SK-N-SH treated with all-trans-retinoic acid at 6 μM for 48 hours (cell line): ENCODE data around the gene TWNK.

Experiments
- ATAC-seq: fragments of 200-7000 bp; cut with Tn5 transposase; 3 replicates; pipeline ENCODE4 v1.9.1; 2020; ENCODE audit warnings: mild to moderate bottlenecking, moderate library complexity
- ARNTL ChIP-seq: fragments of 450-650 bp; formaldehyde crosslinking; IDR thresholded peaks from 2 replicates; pipeline ENCODE4 v1.5.0; 2020; ENCODE audit warnings: low read depth, mild to moderate bottlenecking, moderate library complexity, borderline replicate concordance
- BACH2 ChIP-seq: fragments of 250-450 bp; sonication (Bioruptor Pico); IDR thresholded peaks from 2 replicates; pipeline ENCODE4 v1.9.0; 2021; ENCODE audit warnings: mild to moderate bottlenecking, borderline replicate concordance
- CSDC2 ChIP-seq: fragments of 250-450 bp; sonication (Bioruptor Pico); IDR thresholded peaks from 2 replicates; pipeline ENCODE4 v1.5.0; 2020; ENCODE audit warnings: mild to moderate bottlenecking, moderate library complexity
- ESRRG ChIP-seq: fragments of 250-450 bp; sonication (Bioruptor Pico); IDR thresholded peaks from 2 replicates; pipeline ENCODE4 v1.6.1; 2021; ENCODE audit warnings: mild to moderate bottlenecking
- GLIS3 ChIP-seq: fragments of 250-450 bp; sonication (Bioruptor Pico); IDR thresholded peaks from 2 replicates; pipeline ENCODE4 v1.5.0; 2020; ENCODE audit warnings: mild to moderate bottlenecking, moderate library complexity
- ISL1 ChIP-seq: fragments of 250-450 bp; sonication (Bioruptor Pico); IDR thresholded peaks from 2 replicates; pipeline ENCODE4 v2.1.2; 2022; ENCODE audit warnings: mild to moderate bottlenecking, moderate library complexity
- OSR1 ChIP-seq: fragments of 250-450 bp; sonication (Bioruptor Pico); IDR thresholded peaks from 2 replicates; pipeline ENCODE4 v1.8.0; 2022; ENCODE audit warnings: moderate library complexity, mild to moderate bottlenecking, inconsistent platforms
- RARB ChIP-seq: fragments of 250-450 bp; sonication (Bioruptor Pico); IDR thresholded peaks from 2 replicates; pipeline ENCODE4 v1.8.0; 2021; ENCODE audit warnings: mild to moderate bottlenecking, moderate library complexity
- SNAI2 ChIP-seq: fragments of 250-450 bp; sonication (Bioruptor Pico); IDR thresholded peaks from 2 replicates; pipeline ENCODE4 v1.5.0; 2020; ENCODE audit warnings: mild to moderate bottlenecking, moderate library complexity
- TCF4 ChIP-seq: fragments of 250-450 bp; sonication (Bioruptor Pico); IDR thresholded peaks from 2 replicates; pipeline ENCODE4 v1.8.0; 2021; ENCODE audit warnings: mild to moderate bottlenecking, moderate library complexity, borderline replicate concordance
- ZC3H10 ChIP-seq: fragments of 250-450 bp; sonication (Bioruptor Pico); IDR thresholded peaks from 2 replicates; pipeline ENCODE4 v1.5.1; 2021; ENCODE audit warnings: mild to moderate bottlenecking, moderate library complexity
- ZFP3 ChIP-seq: fragments of 250-450 bp; sonication (Bioruptor Pico); IDR thresholded peaks from 2 replicates; pipeline ENCODE4 v1.5.0; 2020; ENCODE audit warnings: mild to moderate bottlenecking, moderate library complexity
- ZFP30 ChIP-seq: fragments of 450-650 bp; formaldehyde crosslinking; IDR thresholded peaks from 2 replicates; pipeline ENCODE4 v1.5.0; 2022; ENCODE audit warnings: mild to moderate bottlenecking, moderate library complexity
- ZNF70 ChIP-seq: fragments of 450-650 bp; formaldehyde crosslinking; IDR thresholded peaks from 2 replicates; pipeline ENCODE4 v1.5.0; 2020; ENCODE audit warnings: mild to moderate bottlenecking, moderate library complexity
- TF ChIP-seq, protein P1 (sequence below): fragments of 250-450 bp; sonication (Bioruptor Pico); IDR thresholded peaks from 2 replicates; pipeline ENCODE4 v1.5.1; 2021; ENCODE audit warnings: mild to moderate bottlenecking, moderate library complexity
- TF ChIP-seq, protein P2 (sequence below): fragments of 250-450 bp; sonication (Bioruptor Pico); IDR thresholded peaks from 2 replicates; pipeline ENCODE4 v1.8.0; 2020; ENCODE audit warnings: mild to moderate bottlenecking, moderate library complexity, borderline replicate concordance
- TF ChIP-seq, protein P3 (sequence below): fragments of 250-450 bp; sonication (Bioruptor Pico); IDR thresholded peaks from 2 replicates; pipeline ENCODE4 v1.5.0; 2020; ENCODE audit warnings: mild to moderate bottlenecking, moderate library complexity
- TF ChIP-seq, protein P4 (sequence below): fragments of 250-450 bp; sonication (Bioruptor Pico); IDR thresholded peaks from 2 replicates; pipeline ENCODE4 v1.5.1; 2020; ENCODE audit warnings: low read depth, mild to moderate bottlenecking, moderate library complexity
- TF ChIP-seq, protein P5 (sequence below): fragments of 250-450 bp; sonication (Bioruptor Pico); IDR thresholded peaks from 2 replicates; pipeline ENCODE4 v1.8.0; 2021; ENCODE audit warnings: low read depth, mild to moderate bottlenecking, moderate library complexity, borderline replicate concordance

TWNK gene

DNA sequence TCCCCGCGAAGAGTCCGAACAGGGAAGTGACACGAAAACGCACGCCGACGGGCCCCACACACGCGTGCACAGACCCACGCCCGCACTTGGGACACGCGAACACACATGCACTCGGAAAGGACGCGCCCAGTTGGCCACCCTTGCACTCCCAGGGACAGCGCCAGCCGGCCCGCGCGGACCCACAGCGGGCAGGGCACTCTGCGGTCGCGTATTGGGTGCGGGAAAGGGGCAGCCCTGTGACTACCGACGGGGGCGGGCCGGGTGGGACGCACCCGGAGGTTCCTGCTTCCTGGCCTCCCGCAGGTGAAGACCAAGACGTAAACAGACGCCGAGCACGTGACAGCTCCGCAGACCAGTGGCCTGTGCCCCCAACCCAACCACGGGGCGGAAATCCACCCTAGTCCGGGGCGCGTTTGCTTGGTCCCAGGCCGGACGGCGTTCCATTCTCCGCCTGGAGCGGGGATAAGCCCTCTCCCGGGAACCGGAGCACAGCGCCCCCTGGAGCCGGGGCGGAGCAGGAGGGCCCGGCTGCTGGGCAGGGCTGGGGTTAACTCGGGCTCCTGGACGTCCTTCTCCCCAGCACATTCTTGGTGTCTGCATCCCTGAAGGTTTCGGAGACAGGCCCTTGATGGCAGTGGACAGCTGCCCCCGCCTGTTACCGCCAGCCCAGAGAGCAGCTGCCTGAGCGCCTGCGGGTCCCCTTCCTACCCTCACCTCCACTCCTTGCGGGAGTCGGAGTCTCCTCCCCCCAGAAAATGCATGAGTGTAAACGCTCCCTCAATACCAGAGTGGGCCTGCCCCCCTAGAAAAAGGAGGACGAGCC is 10.2 kb downstream of the TWNK start:
- TF ChIP-seq ARNTL (CRISPR knock-in tag) (no peak), ZFP3 (CRISPR knock-in tag) (peak; percentile 94), ZFP30 (CRISPR knock-in tag) (no peak), ISL1 (CRISPR knock-in tag) (no peak)
- TF ChIP-seq, protein P1, sequence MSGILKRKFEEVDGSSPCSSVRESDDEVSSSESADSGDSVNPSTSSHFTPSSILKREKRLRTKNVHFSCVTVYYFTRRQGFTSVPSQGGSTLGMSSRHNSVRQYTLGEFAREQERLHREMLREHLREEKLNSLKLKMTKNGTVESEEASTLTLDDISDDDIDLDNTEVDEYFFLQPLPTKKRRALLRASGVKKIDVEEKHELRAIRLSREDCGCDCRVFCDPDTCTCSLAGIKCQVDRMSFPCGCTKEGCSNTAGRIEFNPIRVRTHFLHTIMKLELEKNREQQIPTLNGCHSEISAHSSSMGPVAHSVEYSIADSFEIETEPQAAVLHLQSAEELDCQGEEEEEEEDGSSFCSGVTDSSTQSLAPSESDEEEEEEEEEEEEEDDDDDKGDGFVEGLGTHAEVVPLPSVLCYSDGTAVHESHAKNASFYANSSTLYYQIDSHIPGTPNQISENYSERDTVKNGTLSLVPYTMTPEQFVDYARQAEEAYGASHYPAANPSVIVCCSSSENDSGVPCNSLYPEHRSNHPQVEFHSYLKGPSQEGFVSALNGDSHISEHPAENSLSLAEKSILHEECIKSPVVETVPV (CRISPR knock-in tag): no peak
- TF ChIP-seq, all 23 proteins: peak for 1
- peak; percentile 71 for ATAC-seq

DNA sequence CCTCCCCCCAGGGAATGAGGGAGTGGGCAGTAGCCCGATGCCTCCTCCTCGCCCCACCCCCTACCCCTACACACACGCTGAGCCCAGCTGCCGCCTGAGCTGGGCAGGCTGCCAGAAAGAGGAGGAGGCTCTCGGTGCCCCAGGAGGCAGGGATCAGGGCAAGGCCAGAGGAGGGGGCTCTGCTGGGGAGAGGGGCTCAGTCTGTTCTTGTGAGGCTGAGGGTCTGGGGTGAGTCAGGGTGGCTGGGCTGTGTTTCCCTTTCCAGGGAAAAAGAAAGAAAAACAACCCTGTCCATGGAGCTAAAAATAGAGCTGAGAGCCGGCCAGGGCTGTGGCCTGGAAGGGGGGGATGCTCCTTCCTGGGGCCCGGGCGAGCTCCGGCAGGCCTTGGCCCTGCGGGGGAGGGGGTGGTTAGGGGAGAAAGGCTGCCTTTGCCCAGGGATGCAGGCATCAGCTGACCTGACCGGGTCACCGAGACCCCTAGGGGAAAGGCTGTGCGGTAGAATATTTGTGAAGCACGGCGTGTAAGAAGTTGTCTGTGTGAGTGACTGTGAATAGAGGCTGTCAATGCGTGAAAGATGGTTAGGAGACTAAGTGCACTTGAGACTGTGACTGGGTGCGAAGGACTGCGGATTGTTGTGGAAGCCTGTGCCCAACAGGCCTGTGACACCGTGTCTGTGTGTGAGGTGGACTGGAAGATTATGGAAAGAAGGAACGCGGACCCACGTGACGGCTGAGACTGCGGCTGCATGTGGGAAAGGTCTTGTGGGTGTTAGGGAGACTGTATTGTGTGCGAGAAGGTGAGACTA is 11.0 kb downstream of the TWNK start:
- ATAC-seq: peak; percentile 55

DNA sequence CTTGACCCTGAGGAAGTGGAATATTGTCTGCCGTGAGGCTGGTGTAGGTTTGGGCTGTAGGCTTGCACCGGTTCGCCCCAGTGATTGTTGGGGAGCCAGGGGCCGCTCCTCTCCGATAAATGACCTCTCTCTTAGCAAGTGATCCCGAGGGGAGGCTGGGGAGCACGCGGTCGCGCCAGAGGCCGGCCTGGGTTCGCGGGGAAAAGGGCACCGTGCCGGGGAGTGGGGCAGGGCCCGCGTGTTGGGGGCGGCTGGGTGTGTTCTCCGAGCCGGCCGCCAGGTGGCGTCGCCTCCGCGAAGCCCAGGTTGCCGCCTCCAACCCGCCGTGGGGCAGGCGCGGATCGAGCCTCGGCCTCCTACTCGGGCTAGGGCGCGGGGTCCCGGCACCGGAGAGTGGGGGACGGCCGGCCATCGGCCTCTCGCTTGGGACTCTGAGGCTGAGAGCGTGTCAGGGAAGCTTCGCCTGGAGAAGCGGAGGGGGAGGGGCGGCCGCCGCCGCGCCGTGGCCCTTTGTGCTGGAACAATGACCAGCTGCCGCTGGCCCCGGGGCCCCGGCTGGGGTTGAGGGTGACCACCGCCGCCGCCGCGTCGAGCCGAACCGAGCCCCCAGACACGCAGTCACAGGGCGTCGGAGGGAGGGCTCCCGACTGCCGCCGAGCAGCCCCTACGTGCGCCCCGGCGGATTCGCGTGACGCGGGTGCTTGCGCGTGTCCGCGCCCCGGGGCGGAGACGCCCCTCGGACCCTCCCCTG is 11.8 kb downstream of the TWNK start:
- peak; percentile 57 for ATAC-seq
- 0 out of 2 replicates have a peak, but pooled peaks have one; percentile 35 for TF ChIP-seq GLIS3
- TF ChIP-seq RARB (CRISPR knock-in tag): no peak
- TF ChIP-seq ZFP30 (CRISPR knock-in tag): peak; percentile 27; the same call in 1 of the 2 replicates

More for the DNA sequence above, 11.0 kb downstream of the TWNK start:
- TF ChIP-seq, protein P2, sequence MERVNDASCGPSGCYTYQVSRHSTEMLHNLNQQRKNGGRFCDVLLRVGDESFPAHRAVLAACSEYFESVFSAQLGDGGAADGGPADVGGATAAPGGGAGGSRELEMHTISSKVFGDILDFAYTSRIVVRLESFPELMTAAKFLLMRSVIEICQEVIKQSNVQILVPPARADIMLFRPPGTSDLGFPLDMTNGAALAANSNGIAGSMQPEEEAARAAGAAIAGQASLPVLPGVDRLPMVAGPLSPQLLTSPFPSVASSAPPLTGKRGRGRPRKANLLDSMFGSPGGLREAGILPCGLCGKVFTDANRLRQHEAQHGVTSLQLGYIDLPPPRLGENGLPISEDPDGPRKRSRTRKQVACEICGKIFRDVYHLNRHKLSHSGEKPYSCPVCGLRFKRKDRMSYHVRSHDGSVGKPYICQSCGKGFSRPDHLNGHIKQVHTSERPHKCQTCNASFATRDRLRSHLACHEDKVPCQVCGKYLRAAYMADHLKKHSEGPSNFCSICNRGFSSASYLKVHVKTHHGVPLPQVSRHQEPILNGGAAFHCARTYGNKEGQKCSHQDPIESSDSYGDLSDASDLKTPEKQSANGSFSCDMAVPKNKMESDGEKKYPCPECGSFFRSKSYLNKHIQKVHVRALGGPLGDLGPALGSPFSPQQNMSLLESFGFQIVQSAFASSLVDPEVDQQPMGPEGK (CRISPR knock-in tag): 0 out of 2 replicates have a peak, but pooled peaks have one; percentile 14
- TF ChIP-seq TCF4 (CRISPR knock-in tag) (peak; percentile 14; the same call in 1 of the 2 replicates), GLIS3 (no peak)

DNA sequence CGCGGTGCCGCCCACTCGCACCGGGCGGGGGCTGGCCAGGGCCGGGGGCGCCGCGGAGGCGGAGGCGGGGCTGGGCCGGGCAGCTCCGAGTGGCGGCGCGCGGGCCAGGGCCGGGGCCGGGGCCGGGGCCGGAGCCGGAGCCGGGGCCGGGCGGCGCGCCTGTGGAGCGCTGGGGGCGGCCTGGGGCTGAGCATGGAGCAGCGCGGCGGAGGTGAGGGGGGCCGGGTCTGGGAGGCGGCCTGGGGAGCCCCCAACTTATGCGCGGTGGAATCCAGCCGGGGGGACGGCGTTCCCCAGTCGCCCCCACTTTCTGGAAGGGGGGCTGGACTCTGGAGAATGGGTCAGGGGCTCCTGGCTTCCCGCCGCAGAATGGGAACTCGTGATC is 12.4 kb downstream of the TWNK start, which contains the start of gene LZTS2:
Gene LZTS2 (plus strand): TSS at position 67 of the 385 bp plus-strand sequence. CDS start 2,731 bp downstream, outside the sequence.
- no peak for ATAC-seq
- TF ChIP-seq OSR1 (CRISPR knock-in tag) (no peak), ISL1 (CRISPR knock-in tag) (no peak), ZFP3 (CRISPR knock-in tag) (no peak), ARNTL (CRISPR knock-in tag) (no peak), SNAI2 (CRISPR knock-in tag) (no peak), CSDC2 (CRISPR knock-in tag) (no peak), RARB (CRISPR knock-in tag) (no peak), ZC3H10 (no peak), GLIS3 (no peak), TCF4 (CRISPR knock-in tag) (no peak), ZFP30 (CRISPR knock-in tag) (no peak), ZNF70 (no peak), ESRRG (CRISPR knock-in tag) (no peak), BACH2 (no peak)
- TF ChIP-seq, protein P3, sequence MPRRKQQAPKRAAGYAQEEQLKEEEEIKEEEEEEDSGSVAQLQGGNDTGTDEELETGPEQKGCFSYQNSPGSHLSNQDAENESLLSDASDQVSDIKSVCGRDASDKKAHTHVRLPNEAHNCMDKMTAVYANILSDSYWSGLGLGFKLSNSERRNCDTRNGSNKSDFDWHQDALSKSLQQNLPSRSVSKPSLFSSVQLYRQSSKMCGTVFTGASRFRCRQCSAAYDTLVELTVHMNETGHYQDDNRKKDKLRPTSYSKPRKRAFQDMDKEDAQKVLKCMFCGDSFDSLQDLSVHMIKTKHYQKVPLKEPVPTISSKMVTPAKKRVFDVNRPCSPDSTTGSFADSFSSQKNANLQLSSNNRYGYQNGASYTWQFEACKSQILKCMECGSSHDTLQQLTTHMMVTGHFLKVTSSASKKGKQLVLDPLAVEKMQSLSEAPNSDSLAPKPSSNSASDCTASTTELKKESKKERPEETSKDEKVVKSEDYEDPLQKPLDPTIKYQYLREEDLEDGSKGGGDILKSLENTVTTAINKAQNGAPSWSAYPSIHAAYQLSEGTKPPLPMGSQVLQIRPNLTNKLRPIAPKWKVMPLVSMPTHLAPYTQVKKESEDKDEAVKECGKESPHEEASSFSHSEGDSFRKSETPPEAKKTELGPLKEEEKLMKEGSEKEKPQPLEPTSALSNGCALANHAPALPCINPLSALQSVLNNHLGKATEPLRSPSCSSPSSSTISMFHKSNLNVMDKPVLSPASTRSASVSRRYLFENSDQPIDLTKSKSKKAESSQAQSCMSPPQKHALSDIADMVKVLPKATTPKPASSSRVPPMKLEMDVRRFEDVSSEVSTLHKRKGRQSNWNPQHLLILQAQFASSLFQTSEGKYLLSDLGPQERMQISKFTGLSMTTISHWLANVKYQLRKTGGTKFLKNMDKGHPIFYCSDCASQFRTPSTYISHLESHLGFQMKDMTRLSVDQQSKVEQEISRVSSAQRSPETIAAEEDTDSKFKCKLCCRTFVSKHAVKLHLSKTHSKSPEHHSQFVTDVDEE (CRISPR knock-in tag): no peak
- TF ChIP-seq, protein P4, sequence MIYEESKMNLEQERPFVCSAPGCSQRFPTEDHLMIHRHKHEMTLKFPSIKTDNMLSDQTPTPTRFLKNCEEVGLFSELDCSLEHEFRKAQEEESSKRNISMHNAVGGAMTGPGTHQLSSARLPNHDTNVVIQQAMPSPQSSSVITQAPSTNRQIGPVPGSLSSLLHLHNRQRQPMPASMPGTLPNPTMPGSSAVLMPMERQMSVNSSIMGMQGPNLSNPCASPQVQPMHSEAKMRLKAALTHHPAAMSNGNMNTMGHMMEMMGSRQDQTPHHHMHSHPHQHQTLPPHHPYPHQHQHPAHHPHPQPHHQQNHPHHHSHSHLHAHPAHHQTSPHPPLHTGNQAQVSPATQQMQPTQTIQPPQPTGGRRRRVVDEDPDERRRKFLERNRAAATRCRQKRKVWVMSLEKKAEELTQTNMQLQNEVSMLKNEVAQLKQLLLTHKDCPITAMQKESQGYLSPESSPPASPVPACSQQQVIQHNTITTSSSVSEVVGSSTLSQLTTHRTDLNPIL (CRISPR knock-in tag): no peak
- TF ChIP-seq, protein P2 (CRISPR knock-in tag): no peak
- TF ChIP-seq, protein P5, sequence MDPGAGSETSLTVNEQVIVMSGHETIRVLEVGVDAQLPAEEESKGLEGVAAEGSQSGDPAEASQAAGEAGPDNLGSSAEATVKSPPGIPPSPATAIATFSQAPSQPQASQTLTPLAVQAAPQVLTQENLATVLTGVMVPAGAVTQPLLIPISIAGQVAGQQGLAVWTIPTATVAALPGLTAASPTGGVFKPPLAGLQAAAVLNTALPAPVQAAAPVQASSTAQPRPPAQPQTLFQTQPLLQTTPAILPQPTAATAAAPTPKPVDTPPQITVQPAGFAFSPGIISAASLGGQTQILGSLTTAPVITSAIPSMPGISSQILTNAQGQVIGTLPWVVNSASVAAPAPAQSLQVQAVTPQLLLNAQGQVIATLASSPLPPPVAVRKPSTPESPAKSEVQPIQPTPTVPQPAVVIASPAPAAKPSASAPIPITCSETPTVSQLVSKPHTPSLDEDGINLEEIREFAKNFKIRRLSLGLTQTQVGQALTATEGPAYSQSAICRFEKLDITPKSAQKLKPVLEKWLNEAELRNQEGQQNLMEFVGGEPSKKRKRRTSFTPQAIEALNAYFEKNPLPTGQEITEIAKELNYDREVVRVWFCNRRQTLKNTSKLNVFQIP (CRISPR knock-in tag): no peak
